ENCODE data around the gene NTRK2.

NTRK2 gene

GRCh38 chr9:84742261-84742660 is 72.7 kb downstream of the NTRK2 start:
- DNase-seq: no peak

- DNase-seq: no peak
Observed at GRCh38 chr9:84744195-84744594, 74.7 kb downstream of the NTRK2 start.

GRCh38 chr9:84744726-84745125 is 75.2 kb downstream of the NTRK2 start:
- no peak for DNase-seq

- no peak for DNase-seq
Observed at GRCh38 chr9:84748112-84748511, 78.6 kb downstream of the NTRK2 start.

DNA sequence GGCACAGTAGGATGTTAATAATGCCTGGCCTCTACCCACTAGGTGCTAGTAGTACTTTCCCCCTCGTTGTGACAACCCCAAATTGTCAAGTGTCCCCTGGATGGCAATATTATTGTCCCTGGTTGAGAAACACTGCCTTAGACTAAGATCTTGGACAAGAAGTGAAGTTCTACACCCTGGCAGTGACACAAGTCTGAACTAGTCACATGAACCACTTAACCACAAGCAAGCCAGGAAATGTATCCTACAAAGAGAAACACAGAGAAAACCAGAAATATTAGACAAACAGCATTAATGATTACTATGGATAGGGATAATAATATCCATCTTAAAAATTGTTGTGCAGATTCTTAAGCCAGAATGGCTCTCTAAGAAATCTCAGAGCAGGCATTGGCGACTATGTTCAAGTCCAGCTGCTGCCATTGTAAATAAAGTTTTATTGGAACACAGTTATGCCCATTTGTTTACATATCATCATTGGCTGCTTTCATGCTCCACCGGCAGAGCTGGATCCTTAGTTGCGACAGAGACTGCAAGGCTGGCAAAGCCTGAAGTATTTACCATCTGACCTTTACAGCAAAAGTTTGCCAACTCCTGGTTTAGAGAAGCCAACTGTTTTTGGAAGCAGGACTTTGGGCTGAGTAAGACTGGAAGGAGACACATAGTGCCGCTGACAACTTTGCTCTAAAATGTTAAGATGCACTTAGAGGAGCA is 80.8 kb downstream of the NTRK2 start:
- DNase-seq: no peak

DNA sequence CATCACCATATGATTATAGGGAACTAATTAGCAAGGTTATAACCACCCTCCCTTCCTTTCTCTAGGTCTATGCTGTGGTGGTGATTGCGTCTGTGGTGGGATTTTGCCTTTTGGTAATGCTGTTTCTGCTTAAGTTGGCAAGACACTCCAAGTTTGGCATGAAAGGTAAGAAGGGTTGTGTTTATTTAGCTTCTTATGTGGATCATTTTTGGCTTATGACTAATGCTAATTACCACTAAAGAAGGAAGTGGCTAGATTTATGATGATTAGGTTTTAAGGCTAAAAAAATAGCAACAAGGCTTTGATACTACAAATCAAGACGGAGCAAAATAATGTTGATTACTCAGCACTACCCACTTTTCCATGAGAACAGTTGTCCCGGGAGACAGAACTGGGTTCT is 82.4 kb downstream of the NTRK2 start:
- no peak for DNase-seq

DNA sequence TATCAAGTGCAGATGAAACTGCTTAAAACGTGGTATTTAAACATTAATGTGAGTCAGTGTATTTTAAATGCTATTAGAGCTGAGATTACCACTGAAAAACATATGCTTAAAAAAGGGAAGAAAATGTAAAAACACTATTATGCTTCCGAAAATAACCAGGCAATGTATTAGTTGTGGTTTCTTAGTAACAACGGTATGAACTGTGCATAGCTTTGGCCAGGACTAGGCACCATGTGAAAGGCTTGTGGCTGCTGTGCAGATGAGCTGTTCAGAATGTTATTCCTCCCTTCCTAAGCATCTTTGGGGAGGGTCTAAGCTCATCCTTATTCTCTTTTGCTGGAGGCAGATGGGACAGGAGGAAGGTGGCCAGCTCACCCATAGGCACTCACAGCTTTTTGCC is 84.9 kb downstream of the NTRK2 start:
- no peak for DNase-seq

DNA sequence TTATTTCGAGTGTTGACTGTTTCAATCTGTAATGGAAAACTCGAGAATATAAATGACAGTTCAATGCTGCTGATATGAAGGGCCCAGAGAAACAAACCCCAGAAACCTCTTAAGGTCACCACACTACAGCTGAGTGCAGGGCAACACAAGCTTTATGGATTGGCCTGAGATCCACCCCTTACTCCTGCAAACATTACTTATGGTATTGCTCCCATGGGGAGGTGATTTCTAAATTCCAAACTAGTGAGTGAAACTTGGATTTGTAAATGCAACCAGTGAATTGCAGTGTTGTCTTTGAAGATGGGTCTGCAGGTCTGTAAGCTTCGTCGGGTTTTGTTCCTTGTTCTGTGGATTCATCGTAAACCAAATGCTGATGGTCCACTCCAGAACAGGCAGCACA is 85.4 kb downstream of the NTRK2 start:
- DNase-seq: no peak

DNA sequence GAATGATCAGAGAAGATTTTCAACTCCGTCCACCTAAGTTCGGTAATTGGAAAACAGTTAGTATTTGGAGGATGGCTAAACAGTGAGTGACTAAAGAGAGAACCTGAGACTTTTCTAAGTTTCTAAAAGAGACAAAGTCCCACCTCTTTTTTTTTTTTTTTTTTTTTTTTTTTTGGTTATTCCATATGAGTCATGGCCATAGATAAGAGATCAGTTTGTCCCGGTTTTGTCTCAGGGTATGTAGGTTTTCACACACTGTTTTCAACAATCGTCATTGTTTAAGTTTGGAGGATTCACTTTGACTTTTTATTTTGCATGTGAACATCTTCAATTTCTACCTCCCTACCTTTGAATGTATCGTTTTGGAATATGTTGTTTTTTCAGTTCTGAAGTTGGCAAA is 85.9 kb downstream of the NTRK2 start:
- DNase-seq: no peak

GRCh38 chr9:84756171-84756570 is 86.6 kb downstream of the NTRK2 start:
- no peak for DNase-seq

- no peak for DNase-seq
Observed at GRCh38 chr9:84756731-84757130, 87.2 kb downstream of the NTRK2 start.

DNA sequence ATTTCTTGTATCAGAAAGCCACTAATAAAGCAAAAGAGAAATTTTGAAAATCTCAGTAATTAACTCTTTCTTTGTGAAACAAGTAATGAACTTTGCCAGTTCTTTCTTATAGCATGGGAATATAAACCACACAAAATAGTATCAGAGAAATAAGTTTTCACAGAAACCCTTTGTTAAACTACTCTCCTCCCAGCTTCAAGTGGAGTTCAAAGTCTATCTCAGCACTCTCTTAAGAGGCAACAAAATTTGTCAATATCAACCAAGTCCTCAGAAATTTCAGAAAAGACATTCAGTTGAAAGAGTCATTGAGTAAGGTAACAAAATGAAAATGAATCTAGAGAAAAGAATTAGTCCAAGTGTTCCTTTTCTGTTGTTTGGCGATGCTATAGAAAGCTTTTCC is 89.3 kb downstream of the NTRK2 start:
- DNase-seq: no peak

DNA sequence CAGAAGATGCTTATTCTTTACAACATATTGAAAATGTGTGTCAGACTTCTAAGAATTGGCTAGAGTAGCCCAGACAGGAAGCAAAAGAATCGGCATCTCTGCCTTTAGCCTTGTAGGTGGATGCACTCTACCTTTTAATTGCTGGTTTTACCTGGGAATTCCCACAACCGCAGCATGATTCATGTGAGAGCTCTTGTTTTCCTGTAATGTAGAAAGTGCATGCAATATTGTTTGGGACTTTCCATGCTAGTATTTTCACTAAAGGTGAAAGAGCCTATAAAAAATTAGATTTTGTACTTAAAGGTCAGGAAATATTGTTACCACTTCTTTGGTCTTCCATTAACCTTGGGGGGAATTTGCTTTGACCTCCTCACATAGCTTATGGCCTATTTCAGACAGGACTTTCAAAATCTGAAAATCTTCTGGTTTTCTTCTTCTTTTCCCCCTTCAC is 89.8 kb downstream of the NTRK2 start:
- no peak for DNase-seq

- no peak for DNase-seq
Observed at GRCh38 chr9:84759804-84760203, 90.3 kb downstream of the NTRK2 start.

GRCh38 chr9:84761137-84761808 is 91.7 kb downstream of the NTRK2 start:
- no peak for DNase-seq

- no peak for DNase-seq
Observed at GRCh38 chr9:84772511-84772910, 103.0 kb downstream of the NTRK2 start.

DNA sequence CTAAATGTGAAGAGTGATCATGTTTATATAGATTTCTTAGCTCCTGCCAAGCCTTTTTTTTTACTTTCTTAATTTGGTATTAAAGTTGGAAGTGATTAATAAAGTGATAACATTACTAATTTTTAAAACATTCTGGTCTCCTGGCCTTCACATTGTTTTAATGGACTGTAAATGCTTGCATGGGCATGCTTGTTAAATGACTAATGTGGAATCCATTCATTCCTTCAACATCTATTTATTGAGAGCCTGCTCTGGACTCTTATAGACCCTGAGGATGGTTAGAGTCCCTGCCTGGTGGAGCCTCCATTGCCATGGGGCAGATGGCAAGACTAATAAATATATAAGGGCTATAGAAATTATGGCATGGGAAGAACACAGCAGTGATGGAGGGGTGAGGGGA is 103.5 kb downstream of the NTRK2 start:
- DNase-seq: no peak

- no peak for DNase-seq
Observed at GRCh38 chr9:84775056-84775643, 105.6 kb downstream of the NTRK2 start.

GRCh38 chr9:84778570-84778969 is 109.0 kb downstream of the NTRK2 start:
- no peak for DNase-seq

GRCh38 chr9:84779883-84780282 is 110.4 kb downstream of the NTRK2 start:
- no peak for DNase-seq

DNA sequence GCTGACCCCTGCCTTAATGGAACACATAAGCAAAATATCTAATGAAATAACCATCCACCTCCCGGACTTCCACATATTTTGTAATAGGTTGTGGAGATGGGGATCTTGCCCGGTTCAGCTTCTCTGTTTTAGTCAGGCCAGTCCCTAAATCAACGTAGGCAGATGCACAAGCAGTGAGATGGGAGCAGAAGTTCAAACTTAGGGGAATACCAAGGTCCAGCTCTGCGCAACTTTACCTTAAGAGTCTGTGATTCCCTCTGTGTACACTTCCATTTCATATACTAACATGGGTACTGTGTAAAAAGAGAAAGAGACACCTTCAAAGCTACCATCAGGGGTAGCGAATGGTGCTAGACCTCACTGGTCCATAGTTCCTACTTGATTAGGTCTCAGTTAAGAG is 110.9 kb downstream of the NTRK2 start:
- DNase-seq: no peak

DNA sequence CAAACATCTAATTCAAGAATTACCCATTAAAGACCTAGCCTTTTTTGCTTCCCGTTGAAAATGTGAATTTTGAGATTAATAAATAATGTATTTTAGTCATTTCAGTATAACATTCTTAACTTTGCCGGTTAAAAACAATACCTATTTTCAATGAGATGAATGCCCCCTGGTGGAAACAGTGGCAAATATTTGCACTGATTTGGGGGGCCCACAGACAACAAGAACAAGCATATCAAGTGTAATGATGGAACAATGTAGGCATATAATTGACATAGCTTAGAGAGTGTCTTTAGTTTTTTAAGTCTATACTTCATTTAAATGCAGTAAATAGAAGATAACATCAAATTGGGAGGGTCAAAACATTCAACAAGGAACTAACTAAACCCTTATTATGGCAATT is 111.9 kb downstream of the NTRK2 start:
- DNase-seq: no peak

GRCh38 chr9:84781931-84782866 is 112.7 kb downstream of the NTRK2 start:
- DNase-seq: no peak
